SW 1271 (cell line): ENCODE measurements around the gene CDC7.
"Not testable (repeated sequence)": the region's sequence is repeated elsewhere in the genome, so short reads cannot be mapped to it uniquely, and the experiment has no call there.

Experiments used
- DNase-seq, 2 experiments: peaks; one replicate each; lab custom pipeline; 2025; lab: John Stamatoyannopoulos, UW

CDC7 gene

DNA sequence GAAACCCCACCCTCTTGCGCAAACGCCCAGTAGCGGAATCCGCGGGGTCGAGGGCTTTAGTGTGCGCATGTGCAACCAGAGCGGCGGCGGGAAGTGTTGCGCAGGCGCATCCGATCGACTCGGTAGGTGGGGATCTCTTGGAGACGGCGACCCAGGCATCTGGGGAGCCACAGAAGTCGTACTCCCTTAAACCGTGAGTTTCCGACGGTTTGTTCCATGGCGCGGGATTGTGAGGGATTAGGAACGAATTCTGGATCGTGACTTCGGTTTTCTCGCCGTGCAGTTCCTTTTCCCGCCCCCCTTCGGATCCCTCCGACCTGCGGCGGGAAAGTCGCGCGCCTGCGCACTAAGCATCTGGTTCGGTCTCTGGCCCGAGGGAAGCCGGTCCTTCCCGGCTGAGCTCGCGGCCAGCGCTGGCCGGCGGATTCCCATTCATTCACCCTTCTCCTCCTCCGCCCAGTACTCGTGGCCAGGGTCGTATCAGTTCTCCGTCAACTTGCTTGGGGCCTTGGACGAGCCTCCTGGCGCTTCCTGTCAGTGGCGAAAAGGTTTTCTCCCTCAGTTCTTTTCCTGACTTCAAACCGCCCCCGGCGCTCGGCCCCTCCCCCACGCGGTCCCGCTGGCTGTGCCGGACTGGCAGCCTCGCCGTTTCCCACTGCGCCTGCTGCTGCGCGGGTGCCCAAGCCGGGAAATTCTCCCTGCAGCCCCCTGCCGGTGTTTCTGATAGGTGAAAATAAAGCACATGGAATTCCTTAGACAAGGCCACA is at the start of gene CDC7:
Gene CDC7, plus strand, starts transcription at position 96 of the 767 bp plus-strand sequence. CDS start 866 bp downstream, outside the sequence.
- peak; percentile 65 to 84 for DNase-seq

DNA sequence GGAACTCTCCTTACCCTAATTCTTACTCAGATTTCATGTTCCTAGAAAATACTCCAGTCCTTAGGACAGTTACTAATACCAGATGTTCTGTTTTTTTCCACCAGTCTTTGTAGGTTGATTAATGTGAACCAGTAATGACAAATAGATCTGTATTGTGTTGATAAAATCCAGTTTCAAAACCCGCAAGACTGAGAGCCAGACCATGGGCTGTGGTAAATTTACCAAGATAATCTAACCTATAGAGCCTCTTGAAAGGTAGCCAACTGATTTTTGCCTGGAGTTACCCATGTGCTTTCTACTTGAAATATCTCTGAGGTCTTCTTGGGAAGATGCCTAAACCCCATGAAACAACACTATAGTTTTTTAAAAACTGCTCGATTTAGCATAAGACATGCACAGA is 46.5 kb upstream of the CDC7 start:
- no peak for DNase-seq

DNA sequence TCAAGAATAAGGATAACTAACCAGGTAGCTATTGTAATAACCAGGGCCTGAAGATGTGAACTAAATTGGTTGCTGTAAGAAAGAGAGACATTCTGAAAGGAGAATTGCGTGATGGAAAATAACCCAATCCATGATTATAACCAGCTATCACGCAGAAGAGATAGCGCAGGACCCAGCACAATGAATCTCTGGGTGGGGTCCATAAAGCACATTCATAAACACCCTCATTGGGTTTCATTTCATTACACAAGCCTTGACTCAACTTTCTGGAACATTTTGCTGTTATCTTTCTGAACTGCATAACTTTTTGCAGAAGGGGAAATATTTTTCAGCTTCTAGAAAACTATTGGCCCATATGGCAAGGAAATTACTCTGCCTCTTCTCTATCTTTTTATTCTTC is 45.3 kb upstream of the CDC7 start:
- DNase-seq = no peak

DNA sequence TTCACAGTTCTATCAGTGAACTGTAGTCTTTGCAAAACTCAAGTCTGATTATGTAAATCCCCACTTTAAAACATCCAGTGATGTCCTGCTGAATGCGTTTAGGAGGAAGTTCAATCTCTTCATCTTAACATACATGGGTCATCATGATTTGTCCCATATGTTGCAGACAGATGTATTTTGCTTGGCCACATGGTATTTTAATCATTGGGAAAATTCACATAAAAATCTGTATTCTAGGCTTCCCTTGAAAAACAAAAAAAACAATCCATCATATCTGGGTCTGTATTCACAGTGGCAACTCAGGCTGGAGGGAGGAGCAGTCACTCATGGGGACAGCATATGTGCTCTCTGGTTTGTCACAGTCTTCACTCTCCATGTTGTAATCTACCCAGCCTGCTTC is 44.8 kb upstream of the CDC7 start:
- DNase-seq = no peak

DNA sequence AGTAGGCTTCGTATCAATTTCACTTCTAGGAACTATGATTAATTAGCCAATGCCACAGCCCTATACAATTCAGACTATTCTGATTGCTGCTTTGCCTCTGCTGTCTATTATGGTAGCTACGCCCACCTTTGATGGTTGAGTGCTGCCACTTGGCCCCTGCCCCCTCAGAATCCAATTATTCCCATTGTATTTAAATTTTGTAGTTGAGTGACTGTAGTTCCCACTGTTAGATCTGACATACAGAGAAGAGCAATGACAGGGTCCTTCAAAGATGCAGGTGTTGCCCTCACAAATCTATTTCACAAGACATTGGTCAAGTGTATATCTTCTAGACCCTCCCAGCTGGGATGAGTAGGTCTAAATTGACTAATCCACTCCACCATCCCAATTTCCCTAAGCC is 35.3 kb upstream of the CDC7 start:
- DNase-seq = not testable (repeated sequence)

DNA sequence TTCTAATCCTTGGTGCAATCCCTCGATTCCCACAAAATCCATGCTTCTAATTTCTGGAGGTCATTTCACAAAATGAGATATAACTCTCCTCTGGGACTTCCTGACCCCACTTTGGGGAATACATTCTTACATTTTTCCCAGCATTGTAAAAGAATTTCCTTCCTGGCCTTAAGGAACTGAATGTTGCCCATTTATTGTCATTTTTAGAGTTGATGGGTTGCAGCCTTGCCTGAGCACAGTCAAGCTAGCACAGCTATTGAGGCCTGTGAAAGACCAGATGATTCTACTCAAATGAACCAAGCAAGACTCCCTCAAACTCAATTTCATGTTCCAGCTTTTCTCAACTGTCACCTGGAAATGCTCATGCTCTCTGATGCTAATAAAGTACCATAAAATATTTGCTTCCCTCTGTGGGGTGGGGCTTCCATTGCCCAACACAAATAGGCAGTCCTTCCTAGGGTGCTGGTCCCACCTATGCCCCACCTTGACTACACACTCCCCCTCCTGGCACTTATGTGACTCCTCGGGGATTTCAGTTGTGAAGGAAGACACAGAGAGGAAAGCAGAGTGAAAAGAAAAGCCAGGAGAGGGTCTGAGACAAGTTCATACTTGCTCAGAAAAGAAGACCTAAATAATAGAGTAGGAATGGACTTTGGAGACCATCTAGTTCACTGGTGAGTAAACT is 24.0 kb upstream of the CDC7 start:
- no peak for DNase-seq

DNA sequence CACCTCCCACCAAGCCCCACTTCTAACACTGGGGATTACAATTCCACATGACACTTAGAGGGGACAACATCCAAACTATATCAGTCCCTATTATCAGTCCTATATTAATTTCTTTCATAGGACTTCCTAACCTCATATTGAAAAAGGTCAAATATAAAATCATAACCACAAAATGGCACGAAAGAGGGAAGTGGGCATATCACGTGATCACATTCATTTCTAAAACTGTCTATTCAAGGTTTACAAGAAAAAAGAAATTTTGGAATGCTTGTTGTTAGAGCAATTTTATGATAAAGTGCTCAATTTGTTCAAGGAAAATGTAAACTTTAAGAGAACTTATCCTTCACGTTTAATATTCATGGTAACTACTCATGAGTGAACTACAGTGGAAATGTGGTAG is 13.2 kb upstream of the CDC7 start:
- no peak for DNase-seq

DNA sequence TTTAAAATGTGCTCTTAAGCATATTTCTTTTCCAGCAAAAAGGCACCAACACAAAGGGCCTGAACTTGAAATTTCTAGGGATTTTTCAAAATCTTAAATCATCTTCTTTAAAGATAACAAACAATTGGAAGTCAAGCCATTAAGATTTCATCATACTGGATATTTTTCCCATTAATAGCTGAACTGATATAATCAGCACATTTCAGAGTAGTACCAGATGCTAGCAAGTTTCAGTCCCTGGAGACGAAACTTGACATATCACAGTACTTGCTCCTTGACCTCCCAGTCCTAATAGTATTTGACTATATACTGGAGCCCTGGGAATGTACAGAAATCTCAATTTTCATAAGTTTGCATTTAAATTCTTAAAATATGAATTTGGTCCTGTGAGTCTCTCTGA is 10.2 kb upstream of the CDC7 start:
- no peak for DNase-seq

DNA sequence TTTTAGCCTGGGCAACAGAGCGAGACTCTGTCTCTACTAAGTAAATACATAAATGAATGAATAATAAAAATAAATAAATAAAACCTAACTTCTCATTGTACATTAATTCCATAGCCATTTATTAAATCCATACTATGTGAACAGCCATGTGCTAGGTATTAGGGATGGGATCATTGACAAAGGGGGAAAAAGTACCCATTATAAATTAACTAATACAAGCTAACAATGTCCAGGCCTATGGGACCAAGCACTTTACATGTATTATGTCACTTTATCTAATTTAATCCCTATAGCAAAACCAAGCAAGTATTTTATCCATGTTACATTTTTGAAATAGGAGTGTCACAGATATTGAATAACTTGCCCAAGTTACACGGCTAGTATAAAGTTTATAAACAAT is 2.6 kb upstream of the CDC7 start:
- DNase-seq = no peak

DNA sequence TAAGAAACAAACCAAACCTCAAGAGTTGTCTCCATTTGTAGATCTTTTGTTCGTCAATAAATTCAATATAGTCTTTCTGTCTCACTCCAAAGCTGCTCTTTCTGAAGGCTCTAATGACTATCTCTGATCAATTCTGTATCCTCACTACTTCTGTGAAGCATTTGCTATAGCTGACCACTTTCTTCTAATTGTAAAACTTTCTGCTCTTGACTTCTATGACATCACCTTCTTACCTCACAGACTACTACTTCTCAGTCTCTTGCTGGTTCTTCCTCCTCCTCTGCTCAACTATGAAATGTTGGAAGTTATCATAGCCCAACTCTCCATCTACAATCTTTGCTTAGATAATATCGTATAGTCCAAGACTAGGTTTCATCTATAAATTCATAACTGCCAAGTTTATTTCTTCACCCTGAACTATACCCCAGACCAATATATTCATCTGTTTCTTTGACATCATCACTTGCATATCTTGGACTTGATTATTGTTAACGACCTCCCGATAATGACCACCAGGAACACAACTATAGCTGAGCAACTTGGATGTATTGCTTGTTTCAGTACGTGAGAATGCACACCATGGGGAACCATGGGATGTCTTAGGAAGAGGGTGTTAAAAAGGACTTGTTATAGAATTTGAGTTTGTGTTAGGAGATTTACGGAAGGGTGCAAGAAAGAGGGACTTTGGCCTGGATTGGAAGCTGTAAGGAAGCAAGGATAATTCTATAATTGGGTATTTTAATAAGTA is 2.0 kb upstream of the CDC7 start:
- DNase-seq = no peak

DNA sequence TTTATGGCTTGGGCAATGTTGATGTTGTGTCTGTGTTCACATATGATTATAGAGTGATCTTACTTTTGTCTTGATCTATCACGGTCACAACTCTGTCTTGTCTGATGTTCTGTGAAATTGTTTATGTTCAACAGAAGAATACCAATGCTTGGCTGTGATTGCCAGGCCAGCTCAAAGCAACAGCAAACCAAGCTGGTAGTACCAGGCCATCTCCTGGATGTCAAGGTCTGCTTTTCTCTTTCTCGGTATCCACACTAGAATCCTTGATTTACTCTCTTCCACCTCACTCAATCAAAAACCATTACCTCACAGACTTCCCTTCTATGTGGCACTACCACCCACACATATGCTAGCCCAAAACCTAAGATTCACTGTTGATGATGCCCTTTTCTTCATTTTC is 1.3 kb upstream of the CDC7 start:
- no peak for DNase-seq

DNA sequence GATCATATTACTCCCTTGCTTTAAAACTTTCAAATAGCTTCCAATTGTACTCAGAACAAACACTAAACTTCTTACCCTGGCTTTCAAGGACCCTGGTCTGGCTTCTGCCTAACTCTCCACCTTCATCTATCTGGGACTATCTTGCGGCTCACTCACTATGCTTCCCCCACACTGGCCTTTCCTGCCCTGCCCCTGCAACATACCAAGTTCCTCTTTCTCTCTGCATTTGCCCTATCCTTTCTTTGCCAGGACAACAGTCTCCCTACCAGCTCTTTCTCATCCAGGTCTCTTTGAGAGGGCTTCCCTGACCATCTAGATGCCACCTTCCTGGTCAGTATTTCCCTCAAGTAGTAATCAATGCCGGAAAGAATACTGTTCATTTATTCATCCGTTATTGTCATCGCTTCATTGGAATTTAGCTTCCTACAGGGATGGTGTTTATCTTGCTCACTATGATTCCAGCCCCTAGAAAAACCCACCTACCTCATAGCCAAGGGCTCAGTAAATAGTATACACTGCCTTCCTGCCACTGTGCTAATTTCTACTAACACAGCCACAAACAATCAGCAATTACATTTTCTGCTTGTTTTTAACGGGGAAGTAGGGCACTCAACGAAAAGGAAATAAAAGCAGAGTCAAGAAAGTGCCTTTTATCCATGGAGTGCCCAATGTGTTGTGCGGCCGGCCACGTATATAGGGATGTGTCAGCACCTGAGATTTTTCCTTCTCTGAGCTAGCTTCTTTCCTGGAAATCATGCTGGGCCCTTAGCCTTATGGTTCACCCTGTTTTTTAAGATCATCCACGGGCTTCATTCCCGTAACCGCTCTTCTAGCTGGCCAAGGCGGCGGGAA is 521 bp upstream of the CDC7 start:
- no peak for DNase-seq

DNA sequence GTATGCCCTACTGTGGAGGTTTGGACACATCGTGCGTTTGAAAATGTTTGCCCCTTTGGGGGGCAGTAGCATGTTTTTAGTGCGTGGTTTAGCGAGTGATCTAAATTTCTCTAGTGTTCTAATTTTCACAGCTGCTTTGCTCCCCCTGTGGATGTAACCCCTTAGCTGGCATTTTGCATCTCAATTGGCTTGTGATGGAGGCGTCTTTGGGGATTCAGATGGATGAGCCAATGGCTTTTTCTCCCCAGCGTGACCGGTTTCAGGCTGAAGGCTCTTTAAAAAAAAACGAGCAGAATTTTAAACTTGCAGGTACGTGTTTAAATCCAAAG is 836 bp downstream of the CDC7 start:
- DNase-seq = peak in 1 of 2 experiments; percentile 81

DNA sequence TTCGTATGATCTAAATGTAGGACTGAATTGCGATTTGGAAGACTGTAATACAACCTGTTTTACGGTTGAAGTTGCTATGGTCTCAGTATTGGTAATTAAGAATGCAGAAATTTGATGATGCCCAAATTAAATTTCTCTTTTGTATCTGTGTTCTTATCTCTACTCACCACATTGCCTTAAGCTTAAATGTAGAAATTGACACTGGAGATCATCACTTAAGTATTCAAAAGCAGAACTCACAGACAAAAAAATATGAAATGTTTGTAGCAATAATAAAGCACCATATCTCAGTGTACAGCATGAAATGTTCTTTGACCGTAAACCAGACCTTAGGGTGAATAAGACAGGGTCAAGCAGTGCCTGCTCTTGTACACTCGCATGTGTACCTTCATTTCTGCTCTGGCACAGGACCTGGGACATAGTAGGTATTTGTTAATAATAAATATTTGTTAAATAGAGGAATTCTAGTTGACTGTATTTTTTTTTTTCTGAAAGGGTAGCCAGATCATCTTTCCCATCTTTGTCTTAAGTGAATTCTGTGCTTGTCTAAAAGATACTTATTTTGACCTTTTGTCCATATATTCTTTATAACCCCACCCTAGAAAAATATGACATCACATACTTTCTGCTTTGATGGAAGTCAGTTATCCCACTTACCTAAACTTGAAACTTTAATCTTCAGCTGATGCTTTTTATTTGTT is 1.5 kb downstream of the CDC7 start:
- no peak for DNase-seq

DNA sequence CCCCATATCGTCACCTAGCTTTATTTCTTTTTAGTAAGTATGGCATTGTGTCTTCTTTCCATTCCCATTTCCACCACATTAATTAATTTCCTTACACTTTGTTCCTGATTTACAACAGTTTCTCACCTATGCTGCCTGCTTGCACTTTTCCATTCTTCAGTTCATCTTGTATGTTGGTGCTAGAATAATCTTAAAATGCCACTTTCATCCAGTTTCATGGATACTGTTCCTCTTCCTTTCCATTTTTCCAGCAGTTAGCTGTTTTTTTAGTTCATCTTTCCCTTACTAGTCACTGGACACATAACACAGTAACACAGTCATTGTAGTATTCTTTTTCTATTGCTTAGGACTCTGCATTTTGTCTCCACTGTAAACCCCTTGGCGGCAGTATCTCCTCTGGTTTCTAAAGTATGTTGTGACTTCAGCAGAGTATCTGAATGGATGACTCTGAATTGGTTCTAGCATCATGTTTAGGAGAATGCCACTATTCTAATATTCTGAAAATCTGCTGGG is 2.1 kb downstream of the CDC7 start:
- no peak for DNase-seq

DNA sequence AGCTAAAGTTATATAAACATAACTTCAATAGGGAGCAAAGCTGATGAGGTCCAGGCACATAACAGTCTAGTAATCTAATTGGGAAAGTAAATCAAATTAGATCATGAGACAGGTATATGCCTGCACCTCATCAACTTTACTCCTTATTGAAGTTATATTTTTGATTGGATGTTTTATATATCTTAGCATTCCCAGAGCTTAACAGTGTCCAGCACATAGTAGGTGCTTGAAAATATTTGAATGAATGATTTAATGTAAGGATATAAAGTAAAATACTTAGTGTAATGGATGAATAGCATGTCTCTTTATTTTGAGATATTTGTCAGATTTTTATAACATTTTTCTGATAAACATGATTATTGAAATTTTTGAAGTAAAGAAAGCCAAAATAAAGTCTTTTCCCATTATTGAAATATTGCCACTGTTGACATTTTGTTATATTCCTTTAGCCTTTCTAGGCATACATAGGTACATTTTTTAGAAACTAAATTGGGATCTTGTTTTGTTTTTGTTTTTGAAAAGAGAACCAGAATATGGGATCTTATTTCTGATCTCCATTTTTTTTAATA is 2.8 kb downstream of the CDC7 start:
- no peak for DNase-seq

DNA sequence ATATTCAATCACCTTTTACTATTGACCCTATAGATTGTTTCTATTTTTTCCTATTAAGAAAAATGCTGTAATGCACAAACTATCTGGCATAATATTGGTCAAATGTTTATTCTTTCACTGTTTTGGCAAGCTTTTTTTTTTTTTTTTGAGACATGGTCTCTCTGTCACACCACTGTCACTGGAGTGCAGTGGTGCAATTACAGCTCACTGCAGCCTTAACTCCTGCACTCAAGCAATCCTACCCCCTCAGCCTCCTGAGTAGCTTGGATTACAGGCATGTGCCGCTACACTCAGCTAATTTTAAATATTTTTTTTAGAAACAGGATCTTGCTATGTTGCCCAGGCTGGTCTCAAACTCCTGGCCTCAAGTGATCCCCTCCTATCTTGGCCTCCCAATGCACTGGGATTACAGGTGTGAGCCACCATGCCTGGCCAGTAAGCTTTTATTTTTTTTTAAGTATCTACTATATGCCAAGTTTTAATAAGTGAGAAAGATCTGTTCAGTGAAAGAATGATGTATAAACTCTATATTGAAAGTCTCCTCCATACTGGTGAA is 3.4 kb downstream of the CDC7 start:
- DNase-seq = no peak

DNA sequence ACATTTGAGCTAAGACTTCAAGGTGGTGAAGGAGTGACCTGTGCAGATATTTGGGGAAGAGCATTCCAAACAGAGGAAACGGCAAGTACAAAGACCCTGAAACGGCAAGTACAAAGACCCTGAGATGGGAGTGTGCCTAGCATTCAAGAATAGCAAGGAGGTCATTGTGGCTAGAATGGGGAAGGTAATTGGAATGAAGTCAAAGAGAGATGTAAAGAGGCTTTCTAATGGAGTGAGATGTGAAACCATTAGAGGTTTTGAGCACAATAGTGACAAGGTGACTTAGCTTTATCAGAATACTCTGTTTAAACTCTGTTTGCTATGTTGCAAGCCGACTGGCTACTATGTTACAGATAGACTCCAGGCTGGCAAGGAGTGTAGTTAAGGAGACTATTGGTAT is 4.4 kb downstream of the CDC7 start:
- no peak for DNase-seq

DNA sequence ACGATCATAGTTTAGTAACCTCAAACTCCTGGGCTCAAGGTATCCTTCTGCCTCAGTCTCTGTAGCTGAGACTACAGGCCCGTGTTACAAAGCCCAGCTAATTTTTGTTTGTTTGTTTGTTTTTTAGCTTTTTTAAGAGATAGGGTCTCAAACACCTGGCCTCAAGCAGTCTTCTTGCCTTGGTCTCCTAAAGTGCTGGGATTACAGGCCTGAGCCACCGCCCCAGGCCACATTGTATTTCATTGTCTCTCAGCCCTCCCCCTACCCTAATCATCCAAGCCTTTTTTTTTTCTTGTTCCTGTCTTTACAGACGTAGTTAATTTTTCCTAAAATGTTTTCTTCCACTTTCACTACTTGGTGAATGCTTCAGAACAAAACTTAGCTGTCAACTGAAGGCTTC is 5.4 kb downstream of the CDC7 start:
- DNase-seq = no peak

DNA sequence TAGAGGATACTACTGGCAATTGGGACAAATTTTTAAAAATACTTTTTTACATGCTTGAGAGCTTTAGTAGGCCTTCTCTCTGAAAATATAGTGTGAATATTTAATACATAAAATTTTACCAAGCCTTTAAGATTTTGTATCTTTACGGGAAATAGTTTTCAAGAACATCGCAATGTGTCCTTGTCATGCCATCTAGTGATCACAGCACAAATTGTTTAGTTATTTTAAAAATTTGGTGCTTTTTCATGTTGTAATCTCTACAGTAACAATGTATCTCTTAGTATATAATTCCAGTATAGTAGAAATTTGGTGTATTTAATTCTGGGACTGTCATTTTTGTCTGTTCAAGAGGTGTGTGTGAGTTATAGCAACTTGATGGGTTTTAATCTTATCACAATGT is 6.7 kb downstream of the CDC7 start:
- no peak for DNase-seq

DNA sequence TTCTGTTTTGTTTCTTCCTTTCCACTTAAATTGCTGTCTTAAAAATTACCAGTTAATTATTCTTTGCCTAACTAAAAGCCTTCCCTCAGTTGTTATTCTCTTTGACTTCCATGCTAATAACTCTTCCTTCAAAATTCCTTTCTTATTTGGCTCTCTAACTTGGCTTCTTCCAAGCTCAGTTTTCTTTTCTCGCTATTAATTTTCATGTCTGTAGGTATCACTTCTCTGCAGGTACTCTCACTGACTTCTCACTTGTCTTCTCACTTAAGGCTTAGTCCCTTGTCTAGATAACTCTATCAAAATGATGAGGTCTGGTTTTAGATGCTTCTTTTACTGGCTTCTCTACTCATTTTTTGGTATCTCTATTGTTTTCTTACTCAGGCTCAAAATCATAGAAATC is 10.1 kb downstream of the CDC7 start:
- no peak for DNase-seq
